ENCODE measurements around the gene LRMDA.

The LRMDA gene

GRCh38 chr10:76178532-76179292 is 747.3 kb downstream of the LRMDA start:
- DNase-seq (ENCODE audit: low read depth in 2 of 3, low spot score in 1 of 3), result no peak

- no peak for DNase-seq (ENCODE audit: low read depth in 2 of 3, low spot score in 1 of 3)
Measured at GRCh38 chr10:76179806-76180205, 748.4 kb downstream of the LRMDA start.

GRCh38 chr10:76184647-76185046 is 753.2 kb downstream of the LRMDA start:
- no peak for DNase-seq (ENCODE audit: low read depth in 2 of 3, low spot score in 1 of 3)

GRCh38 chr10:76185471-76186301 is 754.3 kb downstream of the LRMDA start:
- no peak for DNase-seq (ENCODE audit: low read depth in 2 of 3, low spot score in 1 of 3)

- no peak for DNase-seq (ENCODE audit: low read depth in 2 of 3, low spot score in 1 of 3)
Measured at GRCh38 chr10:76188216-76188615, 756.8 kb downstream of the LRMDA start.

GRCh38 chr10:76190634-76191270 is 759.3 kb downstream of the LRMDA start:
- no peak for DNase-seq (ENCODE audit: low read depth in 2 of 3, low spot score in 1 of 3)

GRCh38 chr10:76191336-76191735 is 759.9 kb downstream of the LRMDA start:
- no peak for DNase-seq (ENCODE audit: low read depth in 2 of 3, low spot score in 1 of 3)

GRCh38 chr10:76192151-76192550 is 760.7 kb downstream of the LRMDA start:
- DNase-seq (ENCODE audit: low read depth in 2 of 3, low spot score in 1 of 3), result no peak

GRCh38 chr10:76192694-76193320 is 761.4 kb downstream of the LRMDA start:
- DNase-seq (ENCODE audit: low read depth in 2 of 3, low spot score in 1 of 3), result no peak

GRCh38 chr10:76195654-76196390 is 764.4 kb downstream of the LRMDA start:
- no peak for DNase-seq (ENCODE audit: low read depth in 2 of 3, low spot score in 1 of 3)

GRCh38 chr10:76197293-76197692 is 765.9 kb downstream of the LRMDA start:
- DNase-seq (ENCODE audit: low read depth in 2 of 3, low spot score in 1 of 3), result no peak

GRCh38 chr10:76198287-76199035 is 767.0 kb downstream of the LRMDA start:
- DNase-seq (ENCODE audit: low read depth in 2 of 3, low spot score in 1 of 3), result no peak

- no peak for DNase-seq (ENCODE audit: low read depth in 2 of 3, low spot score in 1 of 3)
Measured at GRCh38 chr10:76201962-76202361, 770.5 kb downstream of the LRMDA start.

- DNase-seq (ENCODE audit: low read depth in 2 of 3, low spot score in 1 of 3), result no peak
Measured at GRCh38 chr10:76202777-76203176, 771.4 kb downstream of the LRMDA start.

GRCh38 chr10:76205361-76205760 is 773.9 kb downstream of the LRMDA start:
- DNase-seq (ENCODE audit: low read depth in 2 of 3, low spot score in 1 of 3), result no peak

GRCh38 chr10:76206797-76207352 is 775.5 kb downstream of the LRMDA start:
- no peak for DNase-seq (ENCODE audit: low read depth in 2 of 3, low spot score in 1 of 3)

GRCh38 chr10:76209135-76209534 is 777.7 kb downstream of the LRMDA start:
- DNase-seq (ENCODE audit: low read depth in 2 of 3, low spot score in 1 of 3), result no peak

GRCh38 chr10:76210211-76210610 is 778.8 kb downstream of the LRMDA start:
- DNase-seq (ENCODE audit: low read depth in 2 of 3, low spot score in 1 of 3), result no peak

GRCh38 chr10:76211691-76212090 is 780.3 kb downstream of the LRMDA start:
- DNase-seq (ENCODE audit: low read depth in 2 of 3, low spot score in 1 of 3), result no peak

GRCh38 chr10:76213876-76214275 is 782.5 kb downstream of the LRMDA start:
- no peak for DNase-seq (ENCODE audit: low read depth in 2 of 3, low spot score in 1 of 3)

Data from stimulated activated CD4-positive, alpha-beta T cell treated with anti-CD3 and anti-CD28 coated beads, Interleukin-12 subunit alpha, Interleukin-12 subunit beta, amount 100 ng/mL, for 48 hours (primary cell).